GM23248 (cell line): ENCODE data around the gene TBX2. TPM values are rescaled to one million over a fixed set of nuclear protein-coding genes. Genes with fewer than 3 reads are reported as not detected.
A peak's percentile ranks its signal among the peaks of the same experiment; 100 is the strongest.

Source experiments
- DNase-seq: peaks from one replicate; pipeline ENCODE4 v3.0.0-alpha.2; 2015
- H2AFZ ChIP-seq: fragments of 200-600 bp; sonication (generic); 2 replicates; pipeline ENCODE4 v1.6.1; 2016; ENCODE audit warnings: antibody characterized with exemption
- H3F3A ChIP-seq: fragments of 200-600 bp; sonication (generic); 2 replicates; pipeline ENCODE4 v1.6.1; 2016; ENCODE audit warnings: mild to moderate bottlenecking, antibody characterized with exemption, mixed run types; ENCODE audit not compliant: insufficient read depth
- H3K27ac ChIP-seq: fragments of 200-600 bp; sonication (generic); 2 replicates; pipeline ENCODE4 v1.5.1; 2016; ENCODE audit warnings: mild to moderate bottlenecking
- H3K27me3 ChIP-seq: fragments of 200-600 bp; sonication (generic); replicated peaks from 2 replicates; pipeline ENCODE4 v1.6.1; 2016; ENCODE audit warnings: mild to moderate bottlenecking; ENCODE audit not compliant: insufficient read depth
- H3K36me3 ChIP-seq: fragments of 200-600 bp; sonication (generic); 2 replicates; pipeline ENCODE4 v1.6.1; 2016; ENCODE audit warnings: low read depth, mild to moderate bottlenecking
- H3K4me1 ChIP-seq: fragments of 200-600 bp; sonication (generic); 2 replicates; pipeline ENCODE4 v1.6.1; 2016; ENCODE audit warnings: mild to moderate bottlenecking; ENCODE audit not compliant: insufficient read depth
- H3K4me2 ChIP-seq: fragments of 200-600 bp; sonication (generic); one replicate; pipeline ENCODE4 v1.6.1; 2016; ENCODE audit warnings: mild to moderate bottlenecking; ENCODE audit not compliant: unreplicated experiment
- H3K4me3 ChIP-seq: fragments of 200-600 bp; sonication (generic); 2 replicates; pipeline ENCODE4 v1.5.1; 2016; ENCODE audit warnings: mild to moderate bottlenecking
- H3K79me2 ChIP-seq: fragments of 200-600 bp; sonication (generic); 2 replicates; pipeline ENCODE4 v1.6.1; 2016; ENCODE audit warnings: mild to moderate bottlenecking; ENCODE audit not compliant: insufficient read depth
- H3K9ac ChIP-seq: fragments of 200-600 bp; sonication (generic); 2 replicates; pipeline ENCODE4 v1.6.1; 2016; ENCODE audit warnings: mild to moderate bottlenecking
- H3K9me2 ChIP-seq: fragments of 200-600 bp; sonication (generic); 2 replicates; pipeline ENCODE4 v1.6.1; 2016; ENCODE audit warnings: mixed run types, mild to moderate bottlenecking, moderate library complexity; ENCODE audit not compliant: insufficient read depth
- H3K9me3 ChIP-seq: fragments of 200-600 bp; sonication (generic); one replicate; pipeline ENCODE4 v1.6.1; 2017; ENCODE audit warnings: low read depth
- H4K20me1 ChIP-seq: fragments of 200-600 bp; sonication (generic); 2 replicates; pipeline ENCODE4 v1.6.0; 2016; ENCODE audit not compliant: insufficient read depth
- EZH2 ChIP-seq: fragments of 200-600 bp; sonication (generic); IDR thresholded peaks from 2 replicates; pipeline ENCODE4 v1.6.1; 2018; ENCODE audit warnings: antibody characterized with exemption, mild to moderate bottlenecking; ENCODE audit not compliant: insufficient read depth, poor library complexity, severe bottlenecking
- EZH2phosphoT487 ChIP-seq: fragments of 200-600 bp; sonication (generic); IDR thresholded peaks from 2 replicates; pipeline ENCODE4 v1.6.1; 2018; ENCODE audit warnings: antibody characterized with exemption, moderate library complexity, mild to moderate bottlenecking, low read depth; ENCODE audit not compliant: insufficient read depth
- WGBS, 2 experiments: methylation state at CpG; one replicate each; pipeline ENCODE4 v1.1.6; 2015 to 2017; ENCODE audit warnings: low lambda C conversion rate in 2 of 2, low coverage in 1 of 2; ENCODE audit errors: missing lambda C conversion rate in 2 of 2; 5-methylcytosine and 5-hydroxymethylcytosine counted together
- in situ Hi-C: fragments of 300-500 bp; cut with MboI; formaldehyde crosslinking; loops from 2 replicates; pipeline ENCODE4 v1.15.0; 2020
- polyA plus RNA-seq: library from polyadenylated mRNA; unstranded; fragments of >200 nt; fragmentation: Nextera tagmentation; extraction: Ambion mirVana; gene quantifications from 2 replicates; pipeline ENCODE4 v1.2.1, GENCODE V29; 2016
- total RNA-seq: library from RNA; depleted of rRNA; stranded (reverse); fragments of >200 nt; shearing (Covaris generic); gene quantifications from 2 replicates; pipeline ENCODE4 v1.2.3, GENCODE V29; 2014

TBX2 gene
- total and polyA plus RNA-seq, 2 experiments from 2014 or later, result 1.7 to 11.1 TPM

DNA sequence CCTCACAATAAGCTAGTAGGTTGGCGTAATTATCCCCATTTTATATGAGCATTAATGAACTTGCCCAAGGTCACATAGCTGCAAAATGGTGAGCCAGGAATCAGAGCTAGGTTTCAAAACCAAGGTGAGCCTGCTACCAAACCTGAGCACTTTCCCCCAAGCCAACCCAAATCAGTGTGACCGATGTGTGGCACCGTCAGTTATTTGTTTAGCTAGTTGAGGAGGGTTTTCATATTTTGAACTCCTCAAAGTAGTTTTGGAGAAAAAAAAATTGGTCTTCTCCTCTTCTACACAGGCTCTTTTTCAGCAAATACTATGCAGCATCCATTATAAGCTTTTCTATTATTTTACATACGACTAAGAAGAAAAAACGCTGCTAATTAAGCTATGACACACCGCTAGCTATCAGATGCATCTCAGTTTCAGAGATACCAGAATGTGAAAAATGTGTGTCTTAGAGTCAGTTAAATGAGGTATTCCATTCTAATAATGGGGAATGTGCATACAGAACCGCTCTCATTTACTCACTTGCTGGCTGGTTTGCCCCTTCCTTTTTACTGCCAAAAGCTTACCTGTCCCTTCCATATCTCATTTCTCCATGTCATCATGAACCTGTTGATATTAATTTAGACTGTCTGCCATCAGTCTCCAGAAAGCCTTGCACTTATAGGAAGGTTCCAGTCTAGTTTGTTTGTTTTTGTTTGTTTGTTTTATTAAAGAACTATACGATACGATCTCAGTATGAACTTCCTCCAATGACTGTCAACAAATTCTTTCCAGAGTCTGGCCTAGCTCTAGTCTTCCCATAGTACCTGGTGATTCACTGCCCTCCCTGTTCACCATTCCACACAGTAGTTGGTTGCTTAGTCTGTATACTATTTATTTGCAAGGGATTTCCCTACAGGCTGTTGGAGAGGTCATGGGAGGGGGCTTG, 50.3 kb downstream of the TBX2 start:
- no peak overlapping the region for H3K4me2 ChIP-seq
- in situ Hi-C loops, result loop anchor here (25.0 kb wide), 1 partner anchor 387 kb away; no protein-coding TSS in a partner anchor
- H4K20me1 ChIP-seq, result no peaks in the 10 kb centered on the region
- H3K27me3 ChIP-seq, result peaks cover 75% of the 10 kb centered on the region
- no peaks in the 10 kb centered on the region for H3F3A ChIP-seq
- TF ChIP-seq EZH2phosphoT487 (no peak), EZH2 (no peak)
- DNase-seq, result no peak
- H3K9ac ChIP-seq, result no peak overlapping the region
- no peaks in the 10 kb centered on the region for H3K36me3 ChIP-seq
- H3K4me3 ChIP-seq, result no peak overlapping the region
- no peak overlapping the region for H3K27ac ChIP-seq
- H3K4me1 ChIP-seq, result no peaks in the 10 kb centered on the region
- H2AFZ ChIP-seq, result no peak overlapping the region
- H3K9me3 ChIP-seq, result no peaks in the 10 kb centered on the region
- no peaks in the 10 kb centered on the region for H3K79me2 ChIP-seq
- WGBS, 2 experiments, result 90 to 92% methylated on average over 9 of the region's 9 CpGs
- H3K9me2 ChIP-seq, result no peaks in the 10 kb centered on the region

DNA sequence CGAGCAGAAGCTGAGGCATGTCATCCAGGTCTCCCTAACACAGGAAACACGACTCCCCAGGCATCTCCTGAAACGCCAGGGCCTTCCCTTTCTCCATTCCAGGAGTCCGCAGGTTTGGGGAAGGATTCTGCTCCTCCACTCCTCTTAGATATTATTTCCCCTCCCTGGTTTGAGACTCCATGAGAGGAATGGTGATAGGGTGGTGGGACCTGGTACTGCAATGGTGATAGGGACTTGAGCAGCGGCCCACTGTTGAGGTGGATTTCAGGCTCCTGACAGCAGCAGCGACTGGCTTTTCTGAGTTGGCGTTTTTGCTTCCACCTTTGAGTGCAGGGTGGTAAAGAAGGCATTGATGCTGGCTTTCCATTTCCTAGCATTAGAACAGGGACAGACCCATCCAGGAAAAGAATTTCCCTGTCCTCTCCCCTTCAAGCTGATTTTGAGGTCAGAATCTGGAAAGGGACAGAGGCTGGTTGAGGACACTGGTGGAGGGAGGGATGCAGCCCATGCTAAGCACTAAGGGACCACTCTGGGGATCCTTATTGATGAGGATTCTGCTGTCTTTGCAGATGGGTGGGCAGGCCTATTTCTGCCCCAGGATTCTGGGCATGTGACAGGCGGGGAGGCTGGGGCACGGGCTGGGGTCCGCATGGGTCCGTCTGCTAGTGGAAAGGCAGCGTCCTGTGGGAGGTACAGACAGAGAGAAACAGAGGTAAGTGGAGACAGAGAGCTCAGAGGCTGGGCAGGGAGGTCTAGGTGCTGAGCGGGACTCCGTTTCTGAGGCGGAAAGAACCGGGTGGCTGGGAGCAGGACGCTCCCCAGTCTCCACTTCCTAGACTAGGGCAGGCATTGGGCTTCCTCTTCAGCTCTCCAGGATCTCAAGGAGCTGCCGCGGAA, 51.2 kb downstream of the TBX2 start:
- Histone ChIP-seq H3K27me3 (peaks cover 76% of the 10 kb centered on the region), H3K27ac (no peak overlapping the region), H3K9me3 (no peaks in the 10 kb centered on the region), H2AFZ (no peak overlapping the region), H3K36me3 (no peaks in the 10 kb centered on the region), H3K4me3 (no peak overlapping the region), H3K4me1 (no peaks in the 10 kb centered on the region), H3K9me2 (no peaks in the 10 kb centered on the region), H3K4me2 (no peak overlapping the region), H4K20me1 (no peaks in the 10 kb centered on the region), H3K79me2 (no peaks in the 10 kb centered on the region), H3K9ac (no peak overlapping the region), H3F3A (no peaks in the 10 kb centered on the region)
- WGBS, 2 experiments, result 84 to 85% methylated on average over 19 of the region's 19 CpGs
- in situ Hi-C loops, result no loop called here
- TF ChIP-seq EZH2 (no peak), EZH2phosphoT487 (no peak)
- no peak for DNase-seq

DNA sequence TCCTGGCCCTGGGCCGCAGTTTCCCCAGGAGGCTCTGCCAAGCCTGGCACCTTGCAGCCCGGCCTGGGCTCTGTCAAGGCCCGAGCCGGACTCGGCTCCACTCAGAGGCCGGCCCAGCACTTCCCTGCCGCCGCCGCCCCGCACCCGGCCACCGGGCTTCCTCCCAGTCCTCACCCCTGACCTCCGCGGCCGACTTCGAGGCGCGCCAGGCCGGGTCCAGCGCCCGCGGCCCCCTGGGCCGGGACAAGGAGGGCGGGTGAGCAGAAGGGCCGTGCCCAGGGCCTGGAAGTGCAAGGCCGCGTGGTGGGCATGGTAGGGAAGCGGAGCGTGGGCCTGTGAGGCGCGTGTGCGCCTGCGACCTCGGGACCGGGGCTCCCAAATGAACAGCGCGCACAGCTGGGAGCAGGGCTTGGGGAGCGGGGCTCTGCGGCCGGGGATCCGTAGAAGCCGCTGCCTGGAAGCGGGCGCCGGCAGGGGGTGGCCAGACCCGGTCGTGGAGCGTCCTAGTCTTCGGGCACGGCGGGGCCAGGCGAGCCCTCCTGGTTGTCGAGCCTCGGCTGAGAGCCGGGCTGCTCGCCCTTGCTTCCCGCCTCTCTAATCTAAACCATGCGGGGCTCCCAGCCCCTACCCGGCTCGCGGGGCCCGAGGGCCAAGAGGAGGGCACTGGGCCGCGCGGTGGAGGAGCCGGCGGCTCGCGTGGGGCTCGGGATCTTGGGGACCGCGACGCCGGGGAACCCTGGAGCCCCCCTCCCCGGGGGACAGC, 52.1 kb downstream of the TBX2 start:
- Histone ChIP-seq H3K27ac (no peak overlapping the region), H3K4me3 (0 out of 2 replicates have a peak overlapping the region, but pooled peaks have one; percentile 19), H3K4me2 (no peak overlapping the region), H3F3A (no peaks in the 10 kb centered on the region), H3K4me1 (no peaks in the 10 kb centered on the region), H2AFZ (no peak overlapping the region), H3K36me3 (no peaks in the 10 kb centered on the region), H3K9me3 (no peaks in the 10 kb centered on the region), H3K27me3 (peaks cover 81% of the 10 kb centered on the region), H3K9me2 (no peaks in the 10 kb centered on the region), H3K79me2 (no peaks in the 10 kb centered on the region), H4K20me1 (no peaks in the 10 kb centered on the region), H3K9ac (no peak overlapping the region)
- in situ Hi-C loops, result no loop called here
- TF ChIP-seq EZH2 (no peak), EZH2phosphoT487 (peak; percentile 55; the same call in 1 of the 2 replicates)
- DNase-seq, result peak; percentile 27
- 13 to 15% methylated on average over 64 to 68 of the region's 75 CpGs for WGBS, 2 experiments
